Measurements from ENCODE around the gene SH3RF2.

SH3RF2 gene

DNA sequence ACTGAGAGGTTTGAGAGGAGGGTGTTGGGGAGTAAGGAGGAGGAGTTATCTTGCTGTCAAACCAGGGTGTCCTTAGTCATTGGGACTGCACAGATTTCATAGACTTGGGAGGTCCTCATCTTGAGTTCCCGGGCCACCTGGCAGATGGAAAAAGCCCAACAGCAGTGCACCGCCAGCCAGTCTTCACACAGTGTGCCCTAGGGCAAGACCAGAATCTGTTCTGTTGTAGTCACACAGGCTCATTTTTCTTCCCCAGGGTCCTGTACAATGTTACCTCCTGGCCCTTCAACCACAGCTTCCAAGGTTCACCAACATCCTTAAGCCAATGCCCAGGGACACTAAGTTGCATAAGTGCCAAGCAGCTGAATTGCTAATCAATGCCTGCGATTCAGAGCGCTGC lies 148.0 kb downstream of the SH3RF2 start (continued):
- TF ChIP-seq ZNF404 (tag by site-specific recombination; IDR thresholded peaks at IDR 0.05), result no peak
- TF ChIP-seq ZNF394 (tag by site-specific recombination; IDR thresholded peaks at IDR 0.05; ENCODE audit: borderline replicate concordance), result no peak
- no peak for TF ChIP-seq ZNF548 (tag by site-specific recombination; IDR thresholded peaks at IDR 0.05)
- no peak for TF ChIP-seq ZNF626 (tag by site-specific recombination; IDR thresholded peaks at IDR 0.05)
- TF ChIP-seq HIC1 (tag by site-specific recombination; IDR thresholded peaks at IDR 0.05), result no peak

DNA sequence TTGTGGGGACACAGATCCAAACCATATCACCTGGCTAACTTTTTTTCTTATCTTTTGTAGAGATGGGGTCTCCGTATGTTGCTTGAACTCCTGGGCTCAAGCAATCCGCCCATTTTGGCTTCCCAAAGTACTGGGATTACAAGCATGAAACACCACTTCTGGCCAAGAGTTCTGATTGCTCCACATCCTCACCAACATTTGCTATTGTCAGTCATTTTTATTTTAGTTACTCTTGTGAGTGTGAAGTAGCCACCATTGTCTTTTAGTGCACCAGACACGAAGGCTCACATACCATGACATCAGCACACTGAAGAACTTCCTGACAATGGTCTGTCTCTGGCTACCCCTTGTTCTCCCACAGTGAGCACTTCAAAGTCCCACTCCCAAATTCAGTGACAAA lies 151.7 kb downstream of the SH3RF2 start:
- H3K4me3 ChIP-seq (ENCODE audit: low read depth, low read length), result no peak overlapping the region
- no peaks in the 10 kb centered on the region for H3K9me3 ChIP-seq (ENCODE audit: control insufficient read depth, insufficient read depth, low read depth, low read length)
- ChIA-PET CTCF (no interaction called here), POLR2A (no interaction called here)
- H3K36me3 ChIP-seq (ENCODE audit: control insufficient read depth in 2 of 2, insufficient read depth in 1 of 2, low read length in 2 of 2), result no peaks in the 10 kb centered on the region; a peak in 1 of 3 replicates
- H3K4me1 ChIP-seq (ENCODE audit: control insufficient read depth, insufficient read depth, low read length), result no peaks in the 10 kb centered on the region
- no peak overlapping the region for H3K27ac ChIP-seq (ENCODE audit: extremely low read depth, low read depth, low read length)
- TF ChIP-seq GFI1B (tag by site-specific recombination; IDR thresholded peaks at IDR 0.05), result no peak
- TF ChIP-seq ZNF280C (tag by site-specific recombination; IDR thresholded peaks at IDR 0.05), result no peak
- no peak for TF ChIP-seq ZSCAN16 (tag by site-specific recombination; IDR thresholded peaks at IDR 0.05)
- no peak for TF ChIP-seq ZSCAN30 (tag by site-specific recombination; IDR thresholded peaks at IDR 0.05)
- TF ChIP-seq ZBTB10 (tag by site-specific recombination; IDR thresholded peaks at IDR 0.05), result no peak
- TF ChIP-seq ZNF211 (tag by site-specific recombination; IDR thresholded peaks at IDR 0.05; ENCODE audit: low read depth), result no peak
- TF ChIP-seq, protein P1, sequence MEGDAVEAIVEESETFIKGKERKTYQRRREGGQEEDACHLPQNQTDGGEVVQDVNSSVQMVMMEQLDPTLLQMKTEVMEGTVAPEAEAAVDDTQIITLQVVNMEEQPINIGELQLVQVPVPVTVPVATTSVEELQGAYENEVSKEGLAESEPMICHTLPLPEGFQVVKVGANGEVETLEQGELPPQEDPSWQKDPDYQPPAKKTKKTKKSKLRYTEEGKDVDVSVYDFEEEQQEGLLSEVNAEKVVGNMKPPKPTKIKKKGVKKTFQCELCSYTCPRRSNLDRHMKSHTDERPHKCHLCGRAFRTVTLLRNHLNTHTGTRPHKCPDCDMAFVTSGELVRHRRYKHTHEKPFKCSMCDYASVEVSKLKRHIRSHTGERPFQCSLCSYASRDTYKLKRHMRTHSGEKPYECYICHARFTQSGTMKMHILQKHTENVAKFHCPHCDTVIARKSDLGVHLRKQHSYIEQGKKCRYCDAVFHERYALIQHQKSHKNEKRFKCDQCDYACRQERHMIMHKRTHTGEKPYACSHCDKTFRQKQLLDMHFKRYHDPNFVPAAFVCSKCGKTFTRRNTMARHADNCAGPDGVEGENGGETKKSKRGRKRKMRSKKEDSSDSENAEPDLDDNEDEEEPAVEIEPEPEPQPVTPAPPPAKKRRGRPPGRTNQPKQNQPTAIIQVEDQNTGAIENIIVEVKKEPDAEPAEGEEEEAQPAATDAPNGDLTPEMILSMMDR (tag by site-specific recombination; IDR thresholded peaks at IDR 0.05), result no peak
- TF ChIP-seq ZNF623 (tag by site-specific recombination; IDR thresholded peaks at IDR 0.05), result no peak
- TF ChIP-seq ZNF501 (tag by site-specific recombination; IDR thresholded peaks at IDR 0.05), result no peak
- no peak for TF ChIP-seq ZNF37A (tag by site-specific recombination; IDR thresholded peaks at IDR 0.05)
- no peak for TF ChIP-seq ZNF624 (tag by site-specific recombination; IDR thresholded peaks at IDR 0.05)
- no peak for TF ChIP-seq ZSCAN18 (tag by site-specific recombination; IDR thresholded peaks at IDR 0.05)
- TF ChIP-seq FEZF1 (tag by site-specific recombination; IDR thresholded peaks at IDR 0.05), result no peak
- no peak for TF ChIP-seq PATZ1 (tag by site-specific recombination; IDR thresholded peaks at IDR 0.05)
- TF ChIP-seq RBAK (tag by site-specific recombination; IDR thresholded peaks at IDR 0.05), result no peak
- TF ChIP-seq ZNF473 (tag by site-specific recombination; IDR thresholded peaks at IDR 0.05), result no peak
- TF ChIP-seq ZNF514 (tag by site-specific recombination; IDR thresholded peaks at IDR 0.05), result no peak
- TF ChIP-seq TRIM28 (IDR thresholded peaks at IDR 0.05; ENCODE audit: borderline replicate concordance, low read length), result no peak
- TF ChIP-seq MYNN (tag by site-specific recombination; IDR thresholded peaks at IDR 0.05; ENCODE audit: borderline replicate concordance), result no peak

Measured in HEK293 (cell line).